ENCODE measurements around the gene BAIAP3. TPM values are rescaled to one million over a fixed set of nuclear protein-coding genes. Genes with fewer than 3 reads are reported as not detected.

Gene BAIAP3
- total RNA-seq, 4 donors from 2014 or later, result 17.9 to 160 (median 29.0) TPM

- DNase-seq, result peak in 1 of 3 donors; percentile 67
- H3K27ac ChIP-seq, result peak overlapping the region in 1 of 4 donors; percentile 42
- H3K4me3 ChIP-seq, result no peak overlapping the region
- no peaks in the 10 kb centered on the region for H3K9me3 ChIP-seq
- TF ChIP-seq CTCF (IDR thresholded peaks at IDR 0.05) (no peak), POLR2A (IDR thresholded peaks at IDR 0.05) (no peak)
- H3K4me1 ChIP-seq, result peaks cover 3 to 52% (median 18%) of the 10 kb centered on the region in 4 donors
- H3K36me3 ChIP-seq, result no peaks in the 10 kb centered on the region
- peaks cover 0 to 7% of the 10 kb centered on the region in 2 donors for H3K27me3 ChIP-seq
These were observed 5.6 kb downstream of the BAIAP3 start for GRCh38 chr16:1338855-1339675.

GRCh38 chr16:1340730-1341494, 7.5 kb downstream of the BAIAP3 start:
- no peak for TF ChIP-seq POLR2A (IDR thresholded peaks at IDR 0.05)
- TF ChIP-seq CTCF (IDR thresholded peaks at IDR 0.05), result no peak
- H3K4me3 ChIP-seq, result no peak overlapping the region
- peak overlapping the region in 1 of 4 donors; percentile 78 for H3K27ac ChIP-seq
- DNase-seq, result no peak
- peaks cover 3 to 36% (median 13%) of the 10 kb centered on the region in 4 donors for H3K4me1 ChIP-seq
- H3K27me3 ChIP-seq, result no peaks in the 10 kb centered on the region
- H3K36me3 ChIP-seq, result no peaks in the 10 kb centered on the region
- H3K9me3 ChIP-seq, result no peaks in the 10 kb centered on the region

DNA sequence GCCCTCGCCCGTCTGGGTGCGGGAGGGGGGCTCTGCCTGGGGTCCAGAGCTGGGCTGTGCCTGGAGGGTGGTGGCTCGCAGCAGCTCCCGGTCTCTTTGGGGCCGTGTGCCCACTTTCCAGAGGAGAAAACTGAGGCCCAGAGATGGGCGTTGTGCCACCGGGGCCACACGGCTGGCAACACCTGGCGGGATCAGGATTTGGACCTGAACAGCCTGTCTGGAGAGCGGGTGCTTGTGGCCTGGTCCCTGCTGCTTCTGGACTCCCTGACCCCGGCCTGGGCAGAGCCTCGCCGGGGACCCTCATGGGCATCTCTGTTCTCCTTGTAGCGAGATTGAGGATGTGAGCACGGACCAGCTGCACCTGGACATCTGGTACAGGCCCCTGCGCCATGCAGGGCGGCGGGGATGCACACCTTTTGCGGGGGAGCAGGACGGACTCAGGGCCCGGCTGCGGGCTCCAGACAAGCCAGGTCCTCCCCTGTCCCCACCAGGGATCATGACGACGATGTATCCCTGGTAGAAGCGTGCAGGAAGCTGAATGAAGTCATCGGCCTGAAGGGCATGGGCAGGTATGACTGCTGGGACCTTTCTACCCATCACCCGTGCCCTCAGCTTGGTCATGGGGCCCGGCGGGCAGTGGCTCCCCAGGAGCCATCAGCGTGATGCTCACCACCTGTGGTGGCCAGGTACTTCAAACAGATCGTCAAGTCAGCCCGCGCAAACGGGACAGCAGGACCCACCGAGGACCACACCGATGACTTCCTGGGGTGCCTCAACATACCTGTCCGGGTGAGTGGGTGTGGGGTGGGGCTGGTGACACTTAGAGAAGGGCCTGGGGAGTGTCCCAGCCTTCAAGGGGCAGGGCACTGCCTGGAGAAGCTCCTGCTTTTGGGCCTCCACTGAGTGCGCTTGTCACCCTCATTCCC, 8.3 kb downstream of the BAIAP3 start:
- H3K4me3 ChIP-seq, result peak overlapping the region in 1 of 4 donors; percentile 44
- no peaks in the 10 kb centered on the region for H3K36me3 ChIP-seq
- H3K27me3 ChIP-seq, result no peaks in the 10 kb centered on the region
- TF ChIP-seq CTCF (IDR thresholded peaks at IDR 0.05), result no peak
- no peak for TF ChIP-seq POLR2A (IDR thresholded peaks at IDR 0.05)
- peak overlapping the region in 3 of 4 donors; percentile 38 to 78 (median 66) for H3K27ac ChIP-seq
- no peaks in the 10 kb centered on the region for H3K9me3 ChIP-seq
- DNase-seq, result peak in 1 of 3 donors; percentile 50
- peaks cover 3 to 36% (median 13%) of the 10 kb centered on the region in 4 donors for H3K4me1 ChIP-seq

DNA sequence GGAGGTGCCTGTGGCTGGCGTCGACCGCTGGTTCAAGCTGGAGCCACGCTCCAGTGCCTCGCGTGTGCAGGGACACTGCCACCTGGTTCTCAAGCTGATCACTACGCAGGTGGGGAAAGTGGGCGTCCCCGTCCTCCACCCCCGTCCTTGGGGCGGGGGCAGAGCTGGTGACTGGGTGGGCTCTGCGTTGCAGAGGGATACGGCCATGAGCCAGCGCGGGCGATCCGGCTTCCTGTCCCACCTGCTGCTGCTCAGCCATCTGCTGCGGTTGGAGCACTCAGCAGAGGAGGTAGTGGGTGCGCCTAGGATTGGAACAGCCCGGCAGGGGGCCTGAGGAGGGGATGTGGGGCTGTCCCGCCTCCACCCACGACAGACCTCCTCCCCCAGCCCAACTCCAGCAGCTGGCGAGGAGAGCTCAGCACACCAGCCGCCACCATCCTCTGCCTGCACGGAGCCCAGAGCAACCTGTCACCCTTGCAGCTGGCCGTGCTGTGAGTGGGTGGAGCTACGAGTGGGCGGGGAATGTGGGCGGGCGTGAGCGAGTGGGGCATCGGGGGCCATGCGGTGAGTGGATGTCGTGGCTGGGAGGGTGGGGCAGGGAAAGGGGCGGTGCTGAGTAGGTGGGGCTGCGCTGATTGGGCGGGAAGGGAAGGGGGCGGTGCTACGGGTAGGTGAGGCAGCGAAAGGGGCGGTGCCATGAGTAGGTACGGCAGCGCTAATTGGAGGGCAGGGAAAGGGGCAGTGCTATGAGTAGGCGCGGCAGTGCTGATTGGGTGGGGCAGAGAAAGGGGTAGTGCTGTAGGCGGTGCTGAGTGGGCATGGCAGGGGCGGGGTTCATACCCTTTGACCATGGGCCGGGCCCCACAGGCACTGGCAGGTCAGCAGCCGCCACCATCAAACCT, 9.3 kb downstream of the BAIAP3 start:
- TF ChIP-seq POLR2A (IDR thresholded peaks at IDR 0.05) (no peak), CTCF (IDR thresholded peaks at IDR 0.05) (peak in 1 of 6 experiments; percentile 16)
- H3K36me3 ChIP-seq, result peaks cover 0 to 5% (median 0%) of the 10 kb centered on the region in 3 donors
- H3K4me3 ChIP-seq, result peak overlapping the region; percentile 20 to 51 (median 47)
- no peaks in the 10 kb centered on the region for H3K27me3 ChIP-seq
- peak overlapping the region in 3 of 4 donors; percentile 51 to 78 (median 66) for H3K27ac ChIP-seq
- peaks cover 3 to 35% (median 13%) of the 10 kb centered on the region in 4 donors for H3K4me1 ChIP-seq
- DNase-seq, result peak; percentile 98 to 100 (median 98)
- H3K9me3 ChIP-seq, result no peaks in the 10 kb centered on the region

All from Peyer's patch (tissue), 4 donors.